ENCODE results near the gene MAST4. TPM values are rescaled to one million over a fixed set of nuclear protein-coding genes. Genes with fewer than 3 reads are reported as not detected.

Gene MAST4
- total RNA-seq, 4 donors from 2014 or later, result 16.2 to 32.8 (median 25.0) TPM

GRCh38 chr5:67129768-67130167 lies 533.6 kb downstream of the MAST4 start:
- no peak for ATAC-seq
- H3K36me3 ChIP-seq, result peaks cover 0 to 55% of the 10 kb centered on the region in 2 donors
- H3K4me1 ChIP-seq, result no peaks in the 10 kb centered on the region
- TF ChIP-seq POLR2AphosphoS5 (IDR thresholded peaks at IDR 0.05) (no peak), POLR2A (IDR thresholded peaks at IDR 0.05) (no peak), EP300 (IDR thresholded peaks at IDR 0.05) (no peak)
- TF ChIP-seq, protein P1, sequence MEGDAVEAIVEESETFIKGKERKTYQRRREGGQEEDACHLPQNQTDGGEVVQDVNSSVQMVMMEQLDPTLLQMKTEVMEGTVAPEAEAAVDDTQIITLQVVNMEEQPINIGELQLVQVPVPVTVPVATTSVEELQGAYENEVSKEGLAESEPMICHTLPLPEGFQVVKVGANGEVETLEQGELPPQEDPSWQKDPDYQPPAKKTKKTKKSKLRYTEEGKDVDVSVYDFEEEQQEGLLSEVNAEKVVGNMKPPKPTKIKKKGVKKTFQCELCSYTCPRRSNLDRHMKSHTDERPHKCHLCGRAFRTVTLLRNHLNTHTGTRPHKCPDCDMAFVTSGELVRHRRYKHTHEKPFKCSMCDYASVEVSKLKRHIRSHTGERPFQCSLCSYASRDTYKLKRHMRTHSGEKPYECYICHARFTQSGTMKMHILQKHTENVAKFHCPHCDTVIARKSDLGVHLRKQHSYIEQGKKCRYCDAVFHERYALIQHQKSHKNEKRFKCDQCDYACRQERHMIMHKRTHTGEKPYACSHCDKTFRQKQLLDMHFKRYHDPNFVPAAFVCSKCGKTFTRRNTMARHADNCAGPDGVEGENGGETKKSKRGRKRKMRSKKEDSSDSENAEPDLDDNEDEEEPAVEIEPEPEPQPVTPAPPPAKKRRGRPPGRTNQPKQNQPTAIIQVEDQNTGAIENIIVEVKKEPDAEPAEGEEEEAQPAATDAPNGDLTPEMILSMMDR (IDR thresholded peaks at IDR 0.05), result no peak
- H3K9me3 ChIP-seq, result peaks cover 0 to 5% (median 0%) of the 10 kb centered on the region in 3 donors
- no peaks in the 10 kb centered on the region for H3K27me3 ChIP-seq
- H3K27ac ChIP-seq, result no peak overlapping the region
- WGBS, 2 donors (ENCODE audit: low coverage in 1 of 2), result 76 to 94% methylated on average over 2 of the region's 2 CpGs
- H3K4me3 ChIP-seq, result no peak overlapping the region

GRCh38 chr5:67133217-67133616 lies 537.0 kb downstream of the MAST4 start:
- Histone ChIP-seq H3K4me3 (no peak overlapping the region), H3K27ac (no peak overlapping the region), H3K27me3 (no peaks in the 10 kb centered on the region), H3K36me3 (peaks cover 0 to 76% of the 10 kb centered on the region in 2 donors), H3K4me1 (no peaks in the 10 kb centered on the region), H3K9me3 (no peaks in the 10 kb centered on the region)
- TF ChIP-seq POLR2A (IDR thresholded peaks at IDR 0.05) (no peak), POLR2AphosphoS5 (IDR thresholded peaks at IDR 0.05) (no peak), EP300 (IDR thresholded peaks at IDR 0.05) (no peak)
- TF ChIP-seq, protein P1 (IDR thresholded peaks at IDR 0.05), result no peak
- WGBS, 2 donors (ENCODE audit: low coverage in 1 of 2), result 46 to 50% methylated on average over 2 of the region's 2 CpGs
- ATAC-seq, result no peak

DNA sequence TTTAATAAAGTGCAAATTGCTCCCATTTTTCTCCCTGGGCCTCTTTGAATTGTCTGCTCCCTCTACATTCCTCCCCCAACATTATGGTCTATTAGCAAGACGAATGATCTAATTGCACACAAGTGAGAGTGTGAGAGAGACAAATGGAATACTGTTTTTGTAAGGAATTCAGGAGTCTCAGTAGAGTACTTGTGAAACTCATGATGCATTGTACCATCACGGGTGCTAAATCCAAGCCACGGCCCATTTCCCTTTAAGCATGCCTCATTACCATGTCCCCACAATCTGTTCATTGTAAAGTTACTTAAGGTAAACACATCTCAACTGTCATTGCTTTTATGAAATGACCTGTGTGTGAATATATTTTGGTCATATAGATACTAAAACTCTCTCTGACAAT lies 537.6 kb downstream of the MAST4 start:
- TF ChIP-seq POLR2AphosphoS5 (IDR thresholded peaks at IDR 0.05) (no peak), POLR2A (IDR thresholded peaks at IDR 0.05) (no peak), EP300 (IDR thresholded peaks at IDR 0.05) (no peak)
- TF ChIP-seq, protein P1 (IDR thresholded peaks at IDR 0.05), result no peak
- H3K36me3 ChIP-seq, result peaks cover 3 to 79% of the 10 kb centered on the region in 2 donors

DNA sequence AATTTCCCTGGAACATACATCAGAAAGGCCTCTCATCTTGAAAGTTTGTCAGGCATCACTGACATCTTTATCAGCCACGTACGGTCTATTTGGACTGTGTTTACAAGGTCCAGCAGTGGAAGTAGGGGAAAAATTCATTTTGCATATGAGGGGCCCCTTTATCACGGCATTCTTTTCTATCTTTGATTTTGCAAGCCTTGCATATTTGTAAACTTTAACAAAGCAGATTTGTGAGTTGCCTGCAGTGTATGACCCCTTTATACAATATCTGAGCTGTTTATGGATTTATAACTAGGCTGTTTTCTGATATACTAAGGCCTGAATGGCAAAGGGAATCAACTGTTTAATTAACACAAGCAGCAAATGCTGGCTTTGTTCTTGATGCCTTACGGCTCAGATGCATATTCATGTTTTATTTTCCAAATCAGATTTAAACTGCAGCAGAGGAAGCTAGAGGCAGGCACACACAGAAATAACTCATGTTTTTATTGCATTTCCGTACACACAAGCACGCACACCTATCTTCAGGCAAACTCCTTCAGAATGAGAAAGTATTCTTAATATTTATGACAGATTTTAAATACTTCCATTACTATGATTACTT lies 539.3 kb downstream of the MAST4 start:
- Histone ChIP-seq H3K36me3 (peaks cover 3 to 77% of the 10 kb centered on the region in 2 donors), H3K4me3 (no peak overlapping the region), H3K9me3 (no peaks in the 10 kb centered on the region), H3K27ac (no peak overlapping the region), H3K4me1 (no peaks in the 10 kb centered on the region), H3K27me3 (no peaks in the 10 kb centered on the region)
- whole genome bisulfite sequencing, 2 donors (ENCODE audit: low coverage in 1 of 2), result 75 to 86% methylated on average over 4 to 6 of the region's 6 CpGs
- TF ChIP-seq POLR2AphosphoS5 (IDR thresholded peaks at IDR 0.05), result no peak
- ATAC-seq, result no peak

More for the DNA sequence above, 537.6 kb downstream of the MAST4 start:
- Histone ChIP-seq H3K27me3 (no peaks in the 10 kb centered on the region), H3K4me3 (no peak overlapping the region), H3K27ac (no peak overlapping the region), H3K9me3 (no peaks in the 10 kb centered on the region), H3K4me1 (no peaks in the 10 kb centered on the region)
- WGBS, 2 donors (ENCODE audit: low coverage in 1 of 2), result 66 to 83% methylated on average over 3 of the region's 3 CpGs
- no peak for ATAC-seq

GRCh38 chr5:67139030-67139429 lies 542.8 kb downstream of the MAST4 start:
- Histone ChIP-seq H3K9me3 (no peaks in the 10 kb centered on the region), H3K27ac (no peak overlapping the region), H3K27me3 (no peaks in the 10 kb centered on the region), H3K4me3 (no peak overlapping the region), H3K36me3 (peaks cover 3 to 72% of the 10 kb centered on the region in 2 donors), H3K4me1 (no peaks in the 10 kb centered on the region)
- no peak for ATAC-seq
- WGBS, 2 donors (ENCODE audit: low coverage in 1 of 2), result 73 to 83% methylated on average over 2 to 5 of the region's 5 CpGs
- TF ChIP-seq POLR2A (IDR thresholded peaks at IDR 0.05) (no peak), EP300 (IDR thresholded peaks at IDR 0.05) (no peak), POLR2AphosphoS5 (IDR thresholded peaks at IDR 0.05) (no peak)
- TF ChIP-seq, protein P1 (IDR thresholded peaks at IDR 0.05), result no peak

All from gastroesophageal sphincter (tissue), 4 donors.